HL-60/S4 (cell line): Measurements from ENCODE around the gene TMED7.
"Not testable (repeated sequence)": the region's sequence is repeated elsewhere in the genome, so short reads cannot be mapped to it uniquely, and the experiment has no call there.

Experiments
- in situ Hi-C: fragments of 300-500 bp; cut with MboI; formaldehyde crosslinking; loops from 2 replicates; pipeline ENCODE4 v1.14.3; 2022; ENCODE audit warnings: low sequenced_read_pairs

Gene TMED7

GRCh38 chr5:115625579-115626444, at the start of gene TMED7:
TMED7 (minus strand) TSS chr5:115626036; CDS start chr5:115625792, 244 bp downstream.
- in situ Hi-C loops, result no loop called here

GRCh38 chr5:115674782-115675181, 48.9 kb upstream of the TMED7 start:
- in situ Hi-C loops, result not testable (repeated sequence)

GRCh38 chr5:115673596-115673995, 47.8 kb upstream of the TMED7 start:
- in situ Hi-C loops, result no loop called here

GRCh38 chr5:115671939-115672338, 46.1 kb upstream of the TMED7 start:
- in situ Hi-C loops, result no loop called here

GRCh38 chr5:115666023-115666422, 40.2 kb upstream of the TMED7 start:
- in situ Hi-C loops, result no loop called here

- in situ Hi-C loops, result no loop called here
These were observed 35.7 kb upstream of the TMED7 start for GRCh38 chr5:115661563-115661962.

- in situ Hi-C loops, result no loop called here
These were observed 35.3 kb upstream of the TMED7 start for GRCh38 chr5:115661101-115661500.

GRCh38 chr5:115657881-115658233, 32.0 kb upstream of the TMED7 start:
- in situ Hi-C loops, result no loop called here

GRCh38 chr5:115657125-115657880, 31.5 kb upstream of the TMED7 start:
- in situ Hi-C loops, result no loop called here

GRCh38 chr5:115656404-115656803, 30.6 kb upstream of the TMED7 start:
- in situ Hi-C loops, result no loop called here

- in situ Hi-C loops, result no loop called here
These were observed 30.2 kb upstream of the TMED7 start for GRCh38 chr5:115655994-115656393.

- in situ Hi-C loops, result no loop called here
These were observed 23.7 kb upstream of the TMED7 start for GRCh38 chr5:115649541-115649940.

- in situ Hi-C loops, result no loop called here
These were observed 22.2 kb upstream of the TMED7 start for GRCh38 chr5:115648056-115648455.

- in situ Hi-C loops, result not testable (repeated sequence)
These were observed 19.6 kb upstream of the TMED7 start for GRCh38 chr5:115645386-115645785.

GRCh38 chr5:115644046-115644445, 18.2 kb upstream of the TMED7 start:
- in situ Hi-C loops, result no loop called here

- in situ Hi-C loops, result no loop called here
These were observed 16.1 kb upstream of the TMED7 start for GRCh38 chr5:115641948-115642347.

GRCh38 chr5:115640274-115640673, 14.4 kb upstream of the TMED7 start:
- in situ Hi-C loops, result no loop called here

- in situ Hi-C loops, result no loop called here
These were observed 13.5 kb upstream of the TMED7 start for GRCh38 chr5:115639377-115639776.

GRCh38 chr5:115637507-115637906, 11.7 kb upstream of the TMED7 start:
- in situ Hi-C loops, result no loop called here

GRCh38 chr5:115636008-115636407, 10.2 kb upstream of the TMED7 start:
- in situ Hi-C loops, result no loop called here

GRCh38 chr5:115634343-115635132, 8.7 kb upstream of the TMED7 start:
- in situ Hi-C loops, result no loop called here
